Natural killer cell (primary cell): ENCODE results near the gene PRKAG1. TPM values are rescaled to one million over a fixed set of nuclear protein-coding genes. Genes with fewer than 3 reads are reported as not detected.

Experiments
- ATAC-seq, 3 donors: fragments of 150-1000 bp in 2 of 3; fragments of 200-7000 bp in 1 of 3; cut with Tn5 transposase; 1 replicate in 1 of 3; 2 replicates in 2 of 3; pipeline ENCODE4 v1.10.0; 2021; ENCODE audit warnings: mild to moderate bottlenecking in 2 of 3, moderate library complexity in 2 of 3
- DNase-seq, 2 donors: peaks; one replicate each; pipeline versions ENCODE4 v3.0.0 to v3.0.0-alpha.2; 2013 to 2021; ENCODE audit warnings: mixed read lengths in 1 of 2
- H3K27ac ChIP-seq: one replicate; pipeline ENCODE4 v1.5.1; 2013; ENCODE audit warnings: mild to moderate bottlenecking, low read length
- H3K27me3 ChIP-seq: one replicate; pipeline ENCODE4 v1.6.1; 2013; ENCODE audit warnings: low read length; ENCODE audit not compliant: control insufficient read depth, insufficient read depth
- H3K36me3 ChIP-seq: one replicate; pipeline ENCODE4 v1.6.1; 2013; ENCODE audit warnings: low read length; ENCODE audit not compliant: control insufficient read depth, insufficient read depth
- H3K4me1 ChIP-seq: one replicate; pipeline ENCODE4 v1.6.1; 2013; ENCODE audit warnings: low read length; ENCODE audit not compliant: control insufficient read depth, insufficient read depth
- H3K4me3 ChIP-seq: one replicate; pipeline ENCODE4 v1.5.1; 2013; ENCODE audit warnings: low read length
- H3K9me3 ChIP-seq: one replicate; pipeline ENCODE4 v1.6.1; 2013; ENCODE audit warnings: low read length; ENCODE audit not compliant: control insufficient read depth, insufficient read depth
- H3K27ac Mint-ChIP-seq, 2 donors: one replicate each; pipeline ENCODE4 v1.8.0; 2022; ENCODE audit warnings: mild to moderate bottlenecking in 2 of 2, mixed read lengths in 2 of 2, moderate library complexity in 1 of 2
- H3K27me3 Mint-ChIP-seq, 2 donors: one replicate each; pipeline ENCODE4 v1.8.0; 2022; ENCODE audit warnings: low read depth in 2 of 2, mixed read lengths in 2 of 2
- H3K36me3 Mint-ChIP-seq: one replicate; pipeline ENCODE4 v1.8.0; 2022; ENCODE audit warnings: mixed read lengths
- H3K4me1 Mint-ChIP-seq, 2 donors: one replicate each; pipeline ENCODE4 v1.8.0; 2022; ENCODE audit warnings: mixed read lengths in 2 of 2
- H3K4me3 Mint-ChIP-seq: one replicate; pipeline ENCODE4 v1.8.0; 2022; ENCODE audit warnings: mild to moderate bottlenecking, moderate library complexity, mixed read lengths
- H3K9me3 Mint-ChIP-seq, 2 donors: one replicate each; pipeline ENCODE4 v1.8.0; 2022; ENCODE audit warnings: mixed read lengths in 2 of 2
- WGBS: methylation state at CpG from one replicate; pipeline ENCODE4 v1.1.7; 2013; ENCODE audit warnings: missing lambda C conversion rate; ENCODE audit not compliant: insufficient coverage; 5-methylcytosine and 5-hydroxymethylcytosine counted together
- intact Hi-C: fragments of 100-400 bp; cut with micrococcal nuclease; formaldehyde crosslinking; loops from one replicate; pipeline ENCODE4 v1.14.2; 2022
- total RNA-seq, 4 donors: library from RNA; stranded (reverse); fragments of 120-200 nt in 1 of 4; gene quantifications; one replicate each; pipeline versions ENCODE4 v1.2.3 to v1.2.4, GENCODE V29; 2013 to 2022
- TF ChIP-seq, protein P1 (sequence below): fragments of 200-600 bp; IDR thresholded peaks from one replicate; pipeline ENCODE4 v1.8.0; 2022; ENCODE audit warnings: antibody characterized with exemption

The PRKAG1 gene
- total RNA-seq, 3 donors from 2014 or later (not counting 1 experiment from before 2014, with no cell fraction given): 76.4 to 100 (median 81.1) TPM

GRCh38 chr12:48979602-48980388 lies 38.8 kb downstream of the PRKAG1 start:
- Histone ChIP-seq H3K27ac (peak overlapping the region; percentile 45), H3K36me3 (no peaks in the 10 kb centered on the region), H3K4me1 (peaks cover 51% of the 10 kb centered on the region), H3K9me3 (no peaks in the 10 kb centered on the region), H3K27me3 (peaks cover 14% of the 10 kb centered on the region), H3K4me3 (peak overlapping the region; percentile 48)
- Mint-ChIP-seq H3K36me3 (no peaks in the 10 kb centered on the region), H3K4me3 (peak overlapping the region; percentile 89), H3K4me1 (peaks cover 53 to 54% of the 10 kb centered on the region in 2 donors), H3K27ac (peak overlapping the region; percentile 73 to 94), H3K27me3 (peaks cover 25 to 32% of the 10 kb centered on the region in 2 donors), H3K9me3 (no peaks in the 10 kb centered on the region)
- TF ChIP-seq, protein P1, sequence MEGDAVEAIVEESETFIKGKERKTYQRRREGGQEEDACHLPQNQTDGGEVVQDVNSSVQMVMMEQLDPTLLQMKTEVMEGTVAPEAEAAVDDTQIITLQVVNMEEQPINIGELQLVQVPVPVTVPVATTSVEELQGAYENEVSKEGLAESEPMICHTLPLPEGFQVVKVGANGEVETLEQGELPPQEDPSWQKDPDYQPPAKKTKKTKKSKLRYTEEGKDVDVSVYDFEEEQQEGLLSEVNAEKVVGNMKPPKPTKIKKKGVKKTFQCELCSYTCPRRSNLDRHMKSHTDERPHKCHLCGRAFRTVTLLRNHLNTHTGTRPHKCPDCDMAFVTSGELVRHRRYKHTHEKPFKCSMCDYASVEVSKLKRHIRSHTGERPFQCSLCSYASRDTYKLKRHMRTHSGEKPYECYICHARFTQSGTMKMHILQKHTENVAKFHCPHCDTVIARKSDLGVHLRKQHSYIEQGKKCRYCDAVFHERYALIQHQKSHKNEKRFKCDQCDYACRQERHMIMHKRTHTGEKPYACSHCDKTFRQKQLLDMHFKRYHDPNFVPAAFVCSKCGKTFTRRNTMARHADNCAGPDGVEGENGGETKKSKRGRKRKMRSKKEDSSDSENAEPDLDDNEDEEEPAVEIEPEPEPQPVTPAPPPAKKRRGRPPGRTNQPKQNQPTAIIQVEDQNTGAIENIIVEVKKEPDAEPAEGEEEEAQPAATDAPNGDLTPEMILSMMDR: no peak
- DNase-seq (peak; percentile 53 to 80), ATAC-seq (peak; percentile 16 to 28 (median 21))
- 1% methylated on average over 55 of the region's 55 CpGs for WGBS
- intact Hi-C loops: loop anchor here (2.0 to 10.0 kb wide), 3 partner anchors 39 to 127 kb away; partner anchors contain the start of genes DDX23, FKBP11 and PRKAG1

- H3K27me3 Mint-ChIP-seq: peaks cover 21 to 32% of the 10 kb centered on the region in 2 donors
- TF ChIP-seq, protein P1: no peak
- no peaks in the 10 kb centered on the region for H3K9me3 Mint-ChIP-seq
- H3K36me3 Mint-ChIP-seq: no peaks in the 10 kb centered on the region
- intact Hi-C loops: loop anchor here (2.0 to 10.0 kb wide), 3 partner anchors 40 to 126 kb away; partner anchors contain the start of genes DDX23, FKBP11 and PRKAG1
- Histone ChIP-seq H3K9me3 (no peaks in the 10 kb centered on the region), H3K4me1 (peaks cover 52% of the 10 kb centered on the region), H3K4me3 (peak overlapping the region; percentile 48), H3K27me3 (peaks cover 19% of the 10 kb centered on the region), H3K36me3 (no peaks in the 10 kb centered on the region), H3K27ac (peak overlapping the region; percentile 9)
- ATAC-seq (no peak), DNase-seq (peak in 1 of 2 donors; percentile 50)
- peaks cover 53 to 54% of the 10 kb centered on the region in 2 donors for H3K4me1 Mint-ChIP-seq
- H3K4me3 Mint-ChIP-seq: peak overlapping the region; percentile 89
- H3K27ac Mint-ChIP-seq: peak overlapping the region; percentile 73 to 94
- WGBS: 3% methylated on average over 43 of the region's 45 CpGs
Measured at GRCh38 chr12:48978741-48979601, 39.6 kb downstream of the PRKAG1 start.

DNA sequence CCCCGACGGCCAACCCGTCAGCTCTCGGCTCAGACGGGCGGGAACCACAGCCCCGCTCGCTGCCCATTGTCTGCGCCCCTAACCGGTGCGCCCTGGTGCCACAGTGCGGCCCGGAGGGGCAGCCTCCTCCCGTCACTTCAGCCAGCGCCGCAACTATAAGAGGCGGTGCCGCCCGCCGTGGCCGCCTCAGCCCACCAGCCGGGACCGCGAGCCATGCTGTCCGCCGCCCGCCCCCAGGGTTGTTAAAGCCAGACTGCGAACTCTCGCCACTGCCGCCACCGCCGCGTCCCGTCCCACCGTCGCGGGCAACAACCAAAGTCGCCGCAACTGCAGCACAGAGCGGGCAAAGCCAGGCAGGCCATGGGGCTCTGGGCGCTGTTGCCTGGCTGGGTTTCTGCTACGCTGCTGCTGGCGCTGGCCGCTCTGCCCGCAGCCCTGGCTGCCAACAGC lies 40.3 kb downstream of the PRKAG1 start, which contains the start of gene WNT1:
TSS of gene WNT1 (plus strand) at position 32 of the 450 bp plus-strand sequence. CDS start at position 361, 329 bp downstream.
- Histone ChIP-seq H3K27me3 (peaks cover 25% of the 10 kb centered on the region), H3K4me3 (peak within 1 kb of the TSS; percentile 48), H3K4me1 (peaks cover 57% of the 10 kb centered on the region), H3K27ac (peak within 1 kb of the TSS; percentile 9), H3K36me3 (no peaks in the 10 kb centered on the region), H3K9me3 (no peaks in the 10 kb centered on the region)
- intact Hi-C loops: loop anchor here (2.0 to 10.0 kb wide), 3 partner anchors 40 to 126 kb away; partner anchors contain the start of genes DDX23, FKBP11 and PRKAG1
- H3K9me3 Mint-ChIP-seq: no peaks in the 10 kb centered on the region
- DNase-seq: peak in 1 of 2 donors; percentile 50
- peaks cover 21 to 36% of the 10 kb centered on the region in 2 donors for H3K27me3 Mint-ChIP-seq
- TF ChIP-seq, protein P1: peak; percentile 81
- peak in 2 of 3 donors; percentile 3 to 14 for ATAC-seq
- H3K4me1 Mint-ChIP-seq: peaks cover 53 to 57% of the 10 kb centered on the region in 2 donors
- H3K4me3 Mint-ChIP-seq: peak within 1 kb of the TSS; percentile 89
- no peaks in the 10 kb centered on the region for H3K36me3 Mint-ChIP-seq
- 1% methylated on average over 45 of the region's 45 CpGs for WGBS
- peak within 1 kb of the TSS; percentile 73 to 94 for H3K27ac Mint-ChIP-seq
